ENCODE data around the gene BABAM2. TPM values are rescaled to one million over a fixed set of nuclear protein-coding genes. Genes with fewer than 3 reads are reported as not detected.

Gene BABAM2
- total and polyA plus RNA-seq, 9 of the 15 experiments (the other 6 are each of a cell fraction or from before 2014, with no cell fraction given): 10.9 to 37.4 (median 25.6) TPM

DNA sequence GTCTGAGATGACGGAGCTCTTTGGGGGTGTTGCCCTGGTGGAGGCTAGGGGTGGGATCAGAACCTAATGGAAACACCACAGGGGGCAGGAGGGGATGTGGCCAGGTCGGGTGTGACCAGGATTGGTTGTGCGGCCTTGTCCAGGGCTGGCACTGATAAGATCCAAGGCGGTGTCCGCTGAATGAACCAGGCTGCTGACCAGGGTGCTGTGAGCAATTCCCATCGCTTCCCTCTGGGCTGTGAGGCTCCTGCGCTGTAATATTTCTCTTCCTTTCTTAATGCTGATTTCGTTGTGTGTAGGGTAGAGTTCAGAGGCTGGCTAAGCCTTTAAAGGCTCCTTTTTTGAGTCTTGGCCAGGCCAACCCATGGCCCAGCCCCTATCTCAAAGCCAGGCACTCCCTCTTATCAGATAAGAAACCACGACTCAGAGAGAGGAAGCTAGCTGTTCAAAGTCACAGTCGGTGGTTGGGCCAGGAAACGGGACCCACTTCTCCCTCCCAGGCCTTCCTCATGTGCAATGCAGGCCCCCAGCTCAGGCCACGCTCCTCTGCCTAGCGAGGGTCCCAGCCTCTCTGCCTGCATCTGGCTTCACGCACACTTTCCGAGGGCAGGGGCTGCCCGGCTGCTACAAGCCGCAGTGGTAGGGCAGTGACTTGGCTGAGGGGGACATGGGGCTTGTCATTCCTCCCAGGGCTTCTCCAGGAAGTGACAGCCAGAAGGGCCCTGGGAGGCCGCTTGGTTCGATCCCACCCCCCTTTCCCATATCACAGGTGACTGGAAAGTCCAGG lies 476.2 kb downstream of the BABAM2 start (continued):
- TF ChIP-seq, protein P1, sequence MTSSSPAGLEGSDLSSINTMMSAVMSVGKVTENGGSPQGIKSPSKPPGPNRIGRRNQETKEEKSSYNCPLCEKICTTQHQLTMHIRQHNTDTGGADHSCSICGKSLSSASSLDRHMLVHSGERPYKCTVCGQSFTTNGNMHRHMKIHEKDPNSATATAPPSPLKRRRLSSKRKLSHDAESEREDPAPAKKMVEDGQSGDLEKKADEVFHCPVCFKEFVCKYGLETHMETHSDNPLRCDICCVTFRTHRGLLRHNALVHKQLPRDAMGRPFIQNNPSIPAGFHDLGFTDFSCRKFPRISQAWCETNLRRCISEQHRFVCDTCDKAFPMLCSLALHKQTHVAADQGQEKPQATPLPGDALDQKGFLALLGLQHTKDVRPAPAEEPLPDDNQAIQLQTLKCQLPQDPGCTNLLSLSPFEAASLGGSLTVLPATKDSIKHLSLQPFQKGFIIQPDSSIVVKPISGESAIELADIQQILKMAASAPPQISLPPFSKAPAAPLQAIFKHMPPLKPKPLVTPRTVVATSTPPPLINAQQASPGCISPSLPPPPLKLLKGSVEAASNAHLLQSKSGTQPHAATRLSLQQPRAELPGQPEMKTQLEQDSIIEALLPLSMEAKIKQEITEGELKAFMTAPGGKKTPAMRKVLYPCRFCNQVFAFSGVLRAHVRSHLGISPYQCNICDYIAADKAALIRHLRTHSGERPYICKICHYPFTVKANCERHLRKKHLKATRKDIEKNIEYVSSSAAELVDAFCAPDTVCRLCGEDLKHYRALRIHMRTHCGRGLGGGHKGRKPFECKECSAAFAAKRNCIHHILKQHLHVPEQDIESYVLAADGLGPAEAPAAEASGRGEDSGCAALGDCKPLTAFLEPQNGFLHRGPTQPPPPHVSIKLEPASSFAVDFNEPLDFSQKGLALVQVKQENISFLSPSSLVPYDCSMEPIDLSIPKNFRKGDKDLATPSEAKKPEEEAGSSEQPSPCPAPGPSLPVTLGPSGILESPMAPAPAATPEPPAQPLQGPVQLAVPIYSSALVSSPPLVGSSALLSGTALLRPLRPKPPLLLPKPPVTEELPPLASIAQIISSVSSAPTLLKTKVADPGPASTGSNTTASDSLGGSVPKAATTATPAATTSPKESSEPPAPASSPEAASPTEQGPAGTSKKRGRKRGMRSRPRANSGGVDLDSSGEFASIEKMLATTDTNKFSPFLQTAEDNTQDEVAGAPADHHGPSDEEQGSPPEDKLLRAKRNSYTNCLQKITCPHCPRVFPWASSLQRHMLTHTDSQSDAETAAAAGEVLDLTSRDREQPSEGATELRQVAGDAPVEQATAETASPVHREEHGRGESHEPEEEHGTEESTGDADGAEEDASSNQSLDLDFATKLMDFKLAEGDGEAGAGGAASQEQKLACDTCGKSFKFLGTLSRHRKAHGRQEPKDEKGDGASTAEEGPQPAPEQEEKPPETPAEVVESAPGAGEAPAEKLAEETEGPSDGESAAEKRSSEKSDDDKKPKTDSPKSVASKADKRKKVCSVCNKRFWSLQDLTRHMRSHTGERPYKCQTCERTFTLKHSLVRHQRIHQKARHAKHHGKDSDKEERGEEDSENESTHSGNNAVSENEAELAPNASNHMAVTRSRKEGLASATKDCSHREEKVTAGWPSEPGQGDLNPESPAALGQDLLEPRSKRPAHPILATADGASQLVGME (CRISPR knock-in tag; IDR thresholded peaks at IDR 0.05): no peak
- TF ChIP-seq RFX7 (CRISPR knock-in tag; IDR thresholded peaks at IDR 0.05) (0 out of 2 replicates have a peak, but pooled peaks have one; percentile 27), ZNF583 (CRISPR knock-in tag; IDR thresholded peaks at IDR 0.05) (peak; percentile 63; the same call in 1 of the 2 replicates), RFX5 (IDR thresholded peaks at IDR 0.05; ENCODE audit: low read depth, low read length) (no peak), TFAM (CRISPR knock-in tag; conservative IDR thresholded peaks at IDR 0.05) (no peak), ZSCAN29 (IDR thresholded peaks at IDR 0.05) (no peak), ZFPM2 (CRISPR knock-in tag; IDR thresholded peaks at IDR 0.05) (0 out of 2 replicates have a peak, but pooled peaks have one; percentile 55), POU5F1 (IDR thresholded peaks at IDR 0.05; ENCODE audit: borderline replicate concordance, low read depth, low read length, partially characterized antibody) (no peak), ZNF253 (CRISPR knock-in tag; conservative IDR thresholded peaks at IDR 0.05) (no peak), ESRRB (CRISPR knock-in tag; IDR thresholded peaks at IDR 0.05; ENCODE audit: borderline replicate concordance) (no peak), SMAD2 (IDR thresholded peaks at IDR 0.05; ENCODE audit: low read depth, low read length) (no peak), PRPF4 (IDR thresholded peaks at IDR 0.05; ENCODE audit: insufficient read depth, low read depth, low read length, poor library complexity, severe bottlenecking) (no peak)
- TF ChIP-seq, protein P2, sequence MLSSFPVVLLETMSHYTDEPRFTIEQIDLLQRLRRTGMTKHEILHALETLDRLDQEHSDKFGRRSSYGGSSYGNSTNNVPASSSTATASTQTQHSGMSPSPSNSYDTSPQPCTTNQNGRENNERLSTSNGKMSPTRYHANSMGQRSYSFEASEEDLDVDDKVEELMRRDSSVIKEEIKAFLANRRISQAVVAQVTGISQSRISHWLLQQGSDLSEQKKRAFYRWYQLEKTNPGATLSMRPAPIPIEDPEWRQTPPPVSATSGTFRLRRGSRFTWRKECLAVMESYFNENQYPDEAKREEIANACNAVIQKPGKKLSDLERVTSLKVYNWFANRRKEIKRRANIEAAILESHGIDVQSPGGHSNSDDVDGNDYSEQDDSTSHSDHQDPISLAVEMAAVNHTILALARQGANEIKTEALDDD (IDR thresholded peaks at IDR 0.05): peak; percentile 53; the same call in 1 of the 2 replicates
- TF ChIP-seq, protein P3, sequence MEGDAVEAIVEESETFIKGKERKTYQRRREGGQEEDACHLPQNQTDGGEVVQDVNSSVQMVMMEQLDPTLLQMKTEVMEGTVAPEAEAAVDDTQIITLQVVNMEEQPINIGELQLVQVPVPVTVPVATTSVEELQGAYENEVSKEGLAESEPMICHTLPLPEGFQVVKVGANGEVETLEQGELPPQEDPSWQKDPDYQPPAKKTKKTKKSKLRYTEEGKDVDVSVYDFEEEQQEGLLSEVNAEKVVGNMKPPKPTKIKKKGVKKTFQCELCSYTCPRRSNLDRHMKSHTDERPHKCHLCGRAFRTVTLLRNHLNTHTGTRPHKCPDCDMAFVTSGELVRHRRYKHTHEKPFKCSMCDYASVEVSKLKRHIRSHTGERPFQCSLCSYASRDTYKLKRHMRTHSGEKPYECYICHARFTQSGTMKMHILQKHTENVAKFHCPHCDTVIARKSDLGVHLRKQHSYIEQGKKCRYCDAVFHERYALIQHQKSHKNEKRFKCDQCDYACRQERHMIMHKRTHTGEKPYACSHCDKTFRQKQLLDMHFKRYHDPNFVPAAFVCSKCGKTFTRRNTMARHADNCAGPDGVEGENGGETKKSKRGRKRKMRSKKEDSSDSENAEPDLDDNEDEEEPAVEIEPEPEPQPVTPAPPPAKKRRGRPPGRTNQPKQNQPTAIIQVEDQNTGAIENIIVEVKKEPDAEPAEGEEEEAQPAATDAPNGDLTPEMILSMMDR (IDR thresholded peaks at IDR 0.05 in 2 of 3, conservative IDR thresholded peaks at IDR 0.05 in 1 of 3; ENCODE audit: insufficient read depth in 2 of 3, low read depth in 1 of 3, low read length in 3 of 3): no peak
- TF ChIP-seq, protein P4, sequence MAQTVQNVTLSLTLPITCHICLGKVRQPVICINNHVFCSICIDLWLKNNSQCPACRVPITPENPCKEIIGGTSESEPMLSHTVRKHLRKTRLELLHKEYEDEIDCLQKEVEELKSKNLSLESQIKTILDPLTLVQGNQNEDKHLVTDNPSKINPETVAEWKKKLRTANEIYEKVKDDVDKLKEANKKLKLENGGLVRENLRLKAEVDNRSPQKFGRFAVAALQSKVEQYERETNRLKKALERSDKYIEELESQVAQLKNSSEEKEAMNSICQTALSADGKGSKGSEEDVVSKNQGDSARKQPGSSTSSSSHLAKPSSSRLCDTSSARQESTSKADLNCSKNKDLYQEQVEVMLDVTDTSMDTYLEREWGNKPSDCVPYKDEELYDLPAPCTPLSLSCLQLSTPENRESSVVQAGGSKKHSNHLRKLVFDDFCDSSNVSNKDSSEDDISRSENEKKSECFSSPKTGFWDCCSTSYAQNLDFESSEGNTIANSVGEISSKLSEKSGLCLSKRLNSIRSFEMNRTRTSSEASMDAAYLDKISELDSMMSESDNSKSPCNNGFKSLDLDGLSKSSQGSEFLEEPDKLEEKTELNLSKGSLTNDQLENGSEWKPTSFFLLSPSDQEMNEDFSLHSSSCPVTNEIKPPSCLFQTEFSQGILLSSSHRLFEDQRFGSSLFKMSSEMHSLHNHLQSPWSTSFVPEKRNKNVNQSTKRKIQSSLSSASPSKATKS (CRISPR knock-in tag; IDR thresholded peaks at IDR 0.05): no peak
- TF ChIP-seq, protein P5, sequence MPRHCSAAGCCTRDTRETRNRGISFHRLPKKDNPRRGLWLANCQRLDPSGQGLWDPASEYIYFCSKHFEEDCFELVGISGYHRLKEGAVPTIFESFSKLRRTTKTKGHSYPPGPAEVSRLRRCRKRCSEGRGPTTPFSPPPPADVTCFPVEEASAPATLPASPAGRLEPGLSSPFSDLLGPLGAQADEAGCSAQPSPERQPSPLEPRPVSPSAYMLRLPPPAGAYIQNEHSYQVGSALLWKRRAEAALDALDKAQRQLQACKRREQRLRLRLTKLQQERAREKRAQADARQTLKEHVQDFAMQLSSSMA (CRISPR knock-in tag; IDR thresholded peaks at IDR 0.05): no peak
